ENCODE measurements around the gene TSPAN4. TPM values are rescaled to one million over a fixed set of nuclear protein-coding genes. Genes with fewer than 3 reads are reported as not detected.

Gene TSPAN4
- total and polyA plus RNA-seq, 9 of the 15 experiments (the other 6 are each of a cell fraction or from before 2014, with no cell fraction given) = 0.07 to 31.0 (median 15.7) TPM

- no peak overlapping the region for H3K4me3 ChIP-seq
- H3K79me2 ChIP-seq (ENCODE audit: control insufficient read depth, insufficient read depth, low read length) = no peaks in the 10 kb centered on the region
- BruUV-seq (replicated peaks) = no TSS peak
- H3K9me1 ChIP-seq (ENCODE audit: control insufficient read depth, insufficient read depth, low read length) = no peaks in the 10 kb centered on the region
- no peaks in the 10 kb centered on the region for H3K9me3 ChIP-seq (replicated peaks; ENCODE audit: control insufficient read depth, insufficient read depth, low read depth, low read length)
- ChIA-PET POLR2A (no interaction called here), CTCF (ENCODE audit: low intra/inter-chr PET ratio) (no interaction called here)
- no peak overlapping the region for H2AFZ ChIP-seq (ENCODE audit: low read depth, low read length)
- no peaks in the 10 kb centered on the region for H3K27me3 ChIP-seq (ENCODE audit: control insufficient read depth in 2 of 2, insufficient read depth in 2 of 2, low read length in 2 of 2)
- intact Hi-C loops (cut with micrococcal nuclease) = no loop called here
- H3K4me1 ChIP-seq (replicated peaks in 1 of 2; ENCODE audit: control insufficient read depth in 2 of 2, insufficient read depth in 2 of 2, low read length in 2 of 2) = peaks cover 0 to 84% of the 10 kb centered on the region in 2 experiments; a peak in 2 of 5 replicates
- in situ Hi-C loops (cut with MboI) = no loop called here
- peaks cover 6% of the 10 kb centered on the region for H4K20me1 ChIP-seq (replicated peaks; ENCODE audit: control insufficient read depth, insufficient read depth, low read length)
- no peak for DNase-seq (ENCODE audit: extremely low read depth in 1 of 4, low spot score in 3 of 4)
- ATAC-seq = no peak
- WGBS (ENCODE audit: insufficient coverage, low coverage, missing lambda C conversion rate) = 47% methylated on average over 3 of the region's 15 CpGs
- no peak for TF ChIP-seq RB1 (IDR thresholded peaks at IDR 0.05; ENCODE audit: low read depth)
- no peak for TF ChIP-seq NRF1 (conservative IDR thresholded peaks at IDR 0.05 in 1 of 2, IDR thresholded peaks at IDR 0.05 in 1 of 2)
- no peaks in the 10 kb centered on the region for H3K36me3 ChIP-seq (ENCODE audit: control insufficient read depth, insufficient read depth, low read length)
- no peak for FAIRE-seq
- no peak overlapping the region for H3K9ac ChIP-seq (ENCODE audit: insufficient read depth in 1 of 2, low read depth in 2 of 2, low read length in 2 of 2)
- H3K4me2 ChIP-seq (ENCODE audit: insufficient read depth, low read length) = no peak overlapping the region
- H3K27ac ChIP-seq (ENCODE audit: extremely low read depth, low read depth, low read length) = no peak overlapping the region
These were observed 10.1 kb downstream of the TSPAN4 start for GRCh38 chr11:852762-853161.

GRCh38 chr11:853682-854448, 11.2 kb downstream of the TSPAN4 start:
- no peak overlapping the region for H2AFZ ChIP-seq (ENCODE audit: low read depth, low read length)
- BruUV-seq (replicated peaks) = no TSS peak
- H3K9me1 ChIP-seq (ENCODE audit: control insufficient read depth, insufficient read depth, low read length) = no peaks in the 10 kb centered on the region
- ChIA-PET POLR2A (interaction anchor here (0.7 kb wide), 2 partner anchors 249 to 278 kb away, joined by 3 read pairs; no protein-coding TSS in a partner anchor), CTCF (ENCODE audit: low intra/inter-chr PET ratio) (interaction anchor here (0.6 kb wide), 1 partner anchor 197 kb away, joined by 3 read pairs; no protein-coding TSS in a partner anchor)
- DNase-seq (ENCODE audit: extremely low read depth in 1 of 4, low spot score in 3 of 4) (no peak), ATAC-seq (no peak), FAIRE-seq (no peak)
- no peak overlapping the region for H3K4me2 ChIP-seq (ENCODE audit: insufficient read depth, low read length)
- in situ Hi-C loops (cut with MboI) (no loop called here), intact Hi-C loops (cut with micrococcal nuclease) (no loop called here)
- H3K4me1 ChIP-seq (replicated peaks in 1 of 2; ENCODE audit: control insufficient read depth in 2 of 2, insufficient read depth in 2 of 2, low read length in 2 of 2) = peaks cover 0 to 84% of the 10 kb centered on the region in 2 experiments; a peak in 2 of 5 replicates
- H4K20me1 ChIP-seq (replicated peaks; ENCODE audit: control insufficient read depth, insufficient read depth, low read length) = peaks cover 8% of the 10 kb centered on the region
- H3K9me3 ChIP-seq (replicated peaks; ENCODE audit: control insufficient read depth, insufficient read depth, low read depth, low read length) = no peaks in the 10 kb centered on the region
- H3K4me3 ChIP-seq = no peak overlapping the region
- 76% methylated on average over 5 of the region's 27 CpGs for WGBS (ENCODE audit: insufficient coverage, low coverage, missing lambda C conversion rate)
- H3K27ac ChIP-seq (ENCODE audit: extremely low read depth, low read depth, low read length) = no peak overlapping the region
- H3K9ac ChIP-seq (ENCODE audit: insufficient read depth in 1 of 2, low read depth in 2 of 2, low read length in 2 of 2) = peak overlapping the region in 1 of 2 experiments; percentile 36; a peak in 1 of 4 replicates
- H3K27me3 ChIP-seq (ENCODE audit: control insufficient read depth in 2 of 2, insufficient read depth in 2 of 2, low read length in 2 of 2) = no peaks in the 10 kb centered on the region
- H3K79me2 ChIP-seq (ENCODE audit: control insufficient read depth, insufficient read depth, low read length) = no peaks in the 10 kb centered on the region
- no peaks in the 10 kb centered on the region for H3K36me3 ChIP-seq (ENCODE audit: control insufficient read depth, insufficient read depth, low read length)
- no peak for TF ChIP-seq MXD1 (CRISPR knock-in tag; IDR thresholded peaks at IDR 0.05; ENCODE audit: borderline replicate concordance, poor library complexity, severe bottlenecking)
- TF ChIP-seq ZNF699 (CRISPR knock-in tag; IDR thresholded peaks at IDR 0.05; ENCODE audit: insufficient replicate concordance) = no peak
- no peak for TF ChIP-seq THRA (IDR thresholded peaks at IDR 0.05)
- no peak for TF ChIP-seq NR0B1 (IDR thresholded peaks at IDR 0.05; ENCODE audit: partially characterized antibody)
- no peak for TF ChIP-seq LEF1 (IDR thresholded peaks at IDR 0.05)
- no peak for TF ChIP-seq HBP1 (CRISPR knock-in tag; IDR thresholded peaks at IDR 0.05)
- TF ChIP-seq NFXL1 (CRISPR knock-in tag; IDR thresholded peaks at IDR 0.05) = no peak
- TF ChIP-seq FOXJ2 (tag; IDR thresholded peaks at IDR 0.05) = no peak

Data from K562 (cell line).